SKM-1 treated with dmso at 0.1 percent for 144 hours (cell line): ENCODE results near the gene TERF2IP.

ENCODE experiments used
- DNase-seq: peaks from one replicate; lab custom pipeline; 2025; ENCODE audit not compliant: unreplicated experiment; lab: John Stamatoyannopoulos, UW

The TERF2IP gene

GRCh38 chr16:75635036-75635435 lies 12.5 kb upstream of the TERF2IP start:
- no peak for DNase-seq

DNA sequence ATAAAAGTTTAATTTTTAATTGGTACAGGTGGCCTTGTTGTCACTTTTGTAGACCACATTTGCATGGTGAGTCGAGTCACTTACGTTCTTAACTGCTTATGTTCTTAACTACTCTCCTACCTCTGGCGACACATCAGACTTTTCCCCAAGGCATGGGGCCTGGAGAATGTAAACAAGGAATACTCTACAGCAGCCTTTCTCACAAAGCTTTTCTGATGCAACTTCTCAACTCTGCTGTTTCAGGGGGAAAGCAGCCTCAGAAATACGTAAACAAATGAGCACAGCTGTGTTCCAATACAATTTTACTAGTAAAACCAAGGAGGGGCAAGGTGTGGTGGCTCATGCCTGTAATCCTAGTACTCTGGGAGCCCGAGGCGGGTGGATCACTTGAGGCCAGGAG lies 7.0 kb upstream of the TERF2IP start:
- no peak for DNase-seq

- DNase-seq, result no peak
Observed at GRCh38 chr16:75644240-75645012, 3.1 kb upstream of the TERF2IP start.

- DNase-seq, result no peak
Observed at GRCh38 chr16:75647112-75647491, 471 bp upstream of the TERF2IP start.

GRCh38 chr16:75648265-75649076 lies 898 bp downstream of the TERF2IP start:
- peak; percentile 34 for DNase-seq

DNA sequence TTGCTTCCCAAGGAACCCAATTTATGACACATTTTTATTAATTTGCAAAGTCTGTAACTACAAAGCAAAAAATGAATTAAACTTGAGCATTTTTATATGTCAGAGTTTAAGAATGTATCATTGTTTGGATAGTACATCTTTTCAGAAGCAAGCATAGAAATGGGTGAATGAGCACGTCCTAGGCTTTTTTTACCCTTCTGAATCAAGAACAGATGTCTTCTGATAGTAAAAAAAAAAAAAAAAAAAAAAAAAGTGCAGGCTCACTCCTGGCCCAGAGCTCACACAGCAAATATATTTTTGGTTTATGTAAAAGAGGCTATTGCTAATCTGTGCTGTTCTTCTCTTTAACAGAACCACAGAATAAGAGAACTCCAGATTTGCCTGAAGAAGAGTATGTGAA lies 6.3 kb downstream of the TERF2IP start:
- no peak for DNase-seq

DNA sequence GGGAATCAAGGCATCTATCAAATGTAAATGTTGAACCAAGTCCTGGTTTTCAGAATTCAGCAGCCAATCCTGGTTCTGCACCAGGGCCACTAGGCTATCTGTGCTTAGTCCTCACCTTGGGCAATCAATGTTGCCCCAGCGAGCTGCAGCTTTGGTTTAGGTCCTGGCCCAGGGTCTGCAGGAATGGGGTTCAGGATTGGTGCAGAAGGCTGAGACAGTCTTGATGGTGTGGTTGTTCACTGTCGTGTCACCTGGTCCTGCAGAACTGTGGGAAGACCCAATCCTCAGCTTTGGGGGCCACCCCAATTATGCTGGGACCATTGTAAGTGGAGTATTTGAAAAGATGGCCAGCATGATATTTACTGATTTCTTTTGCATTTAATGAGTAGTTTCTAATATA lies 10.6 kb downstream of the TERF2IP start:
- DNase-seq, result no peak

GRCh38 chr16:75660321-75660720 lies 12.7 kb downstream of the TERF2IP start:
- no peak for DNase-seq

DNA sequence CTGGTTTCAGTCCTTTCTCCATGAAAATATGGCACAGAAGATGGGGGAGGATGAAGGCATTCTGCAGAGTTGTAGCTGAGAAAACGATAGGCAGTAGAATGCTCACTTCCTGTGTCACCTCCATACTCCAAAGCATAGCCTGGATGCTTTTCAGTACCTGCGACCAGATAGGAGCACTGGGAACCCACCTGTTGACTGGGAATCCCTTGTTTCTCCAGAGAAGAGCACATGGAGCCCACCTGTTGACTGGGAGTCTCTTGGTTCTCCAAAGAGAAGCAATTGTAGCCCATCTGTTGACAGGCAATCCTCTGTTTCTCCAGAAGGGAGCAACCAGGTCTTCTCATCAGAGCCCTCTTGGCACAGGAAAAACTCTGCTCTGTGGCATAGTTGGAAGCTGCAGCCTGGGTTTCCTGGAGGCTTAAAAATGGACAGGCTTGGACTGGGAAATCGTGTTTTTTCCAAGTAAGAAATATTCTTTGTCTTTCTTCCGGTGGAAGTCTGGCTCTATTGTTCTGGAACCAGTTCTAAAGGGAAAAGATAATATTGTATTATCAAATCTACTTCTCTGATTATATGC lies 13.2 kb downstream of the TERF2IP start:
- DNase-seq, result no peak

DNA sequence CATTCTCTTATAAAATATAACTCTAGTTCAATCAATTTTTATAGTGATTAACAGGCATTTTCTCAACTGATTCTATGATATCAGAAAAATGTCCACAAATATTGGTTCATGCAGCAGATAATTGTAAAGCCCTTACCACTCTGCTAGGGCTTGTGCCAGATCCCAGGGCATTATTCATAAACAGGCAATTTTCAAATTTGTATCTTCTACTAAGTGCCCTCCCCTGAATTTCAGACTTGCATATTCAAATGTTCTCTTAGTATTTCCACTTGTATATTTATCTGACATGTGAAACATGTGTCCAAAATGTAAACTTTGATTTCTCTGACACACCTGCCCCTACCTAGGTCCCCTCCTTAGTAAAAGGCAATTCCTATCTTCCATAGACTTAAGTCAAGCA lies 19.9 kb downstream of the TERF2IP start:
- DNase-seq, result no peak

DNA sequence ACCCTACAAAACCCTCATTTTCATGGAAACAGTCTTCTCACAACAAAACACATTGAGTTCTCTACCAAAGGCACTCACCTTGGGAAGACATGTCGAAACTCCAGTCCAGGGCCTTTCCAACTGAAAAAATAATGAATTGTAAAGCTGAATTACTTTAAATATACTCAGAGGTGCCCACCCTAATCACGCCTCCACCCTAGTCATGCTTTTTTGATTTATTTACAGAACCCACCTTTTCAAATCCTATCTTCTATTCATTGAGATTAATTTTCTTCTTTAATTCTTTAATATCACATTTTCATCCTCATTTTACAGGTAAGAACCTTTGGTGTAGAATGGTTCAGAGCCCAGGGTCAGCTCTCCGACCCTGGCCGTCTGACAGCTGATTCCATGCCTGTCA lies 29.3 kb downstream of the TERF2IP start, which contains the start of gene CPHXL2:
Gene CPHXL2 (minus strand): TSS at position 101 of the 400 bp plus-strand sequence. CDS start 10 bp downstream, at position 91.
- DNase-seq, result no peak

DNA sequence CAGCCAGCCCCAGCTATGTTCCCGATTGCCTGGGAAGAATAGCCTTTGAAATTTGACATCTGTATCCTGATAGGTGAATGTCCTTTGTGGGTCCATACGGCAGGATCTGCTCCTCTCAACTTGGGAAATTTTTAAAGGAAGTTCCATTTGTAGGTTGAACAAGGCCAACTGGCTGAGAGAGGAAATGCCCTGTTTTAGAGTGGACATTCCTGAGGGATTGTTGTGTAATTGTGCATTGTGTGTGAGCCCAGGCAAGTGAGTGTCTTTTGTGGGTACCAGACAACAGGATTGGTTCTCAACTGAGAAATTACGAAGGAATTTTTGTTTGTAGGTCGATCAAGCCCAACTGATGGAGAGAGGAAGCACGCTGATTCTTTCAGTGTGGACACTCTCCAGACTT lies 31.8 kb downstream of the TERF2IP start:
- no peak for DNase-seq

DNA sequence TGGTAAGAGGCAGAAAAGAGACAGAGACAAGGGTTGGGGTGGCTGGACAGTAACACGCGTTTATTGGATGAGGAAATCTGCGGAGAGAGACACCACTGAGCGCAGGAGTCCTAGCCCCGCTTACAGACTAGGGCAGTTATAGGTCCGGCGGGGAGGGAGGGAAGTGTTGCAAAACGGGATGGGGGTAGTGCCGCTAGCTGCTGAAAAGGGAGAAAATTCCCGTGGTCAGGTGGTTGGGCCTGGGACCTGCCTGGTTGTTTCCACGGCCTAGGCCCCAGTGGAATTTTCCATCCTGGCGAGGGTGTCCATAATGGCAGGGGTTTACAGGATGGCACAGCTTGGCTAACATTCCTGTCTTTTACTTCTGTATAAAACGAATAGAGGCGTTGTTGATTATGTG lies 34.7 kb downstream of the TERF2IP start:
- DNase-seq, result no peak

DNA sequence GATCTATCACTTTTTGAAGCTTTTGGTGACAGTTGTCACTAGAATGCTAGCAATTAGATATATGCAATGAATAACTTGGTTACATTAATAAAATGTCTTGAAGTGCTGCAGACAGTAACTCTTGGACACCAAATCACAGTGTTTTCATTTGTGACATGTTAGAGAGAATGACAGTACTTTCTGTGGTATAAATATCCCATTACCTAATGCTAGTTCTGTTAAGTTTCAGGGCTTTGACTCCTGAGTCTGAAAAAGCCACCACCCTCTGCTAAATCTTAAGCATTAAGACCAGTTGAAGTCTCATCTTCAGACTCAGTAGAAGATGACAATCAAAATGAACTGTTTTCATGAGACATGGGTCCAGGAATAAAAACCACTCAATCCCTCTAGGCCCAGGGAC lies 39.8 kb downstream of the TERF2IP start:
- no peak for DNase-seq

- no peak for DNase-seq
Observed at GRCh38 chr16:75695708-75696107, 48.1 kb downstream of the TERF2IP start.

DNA sequence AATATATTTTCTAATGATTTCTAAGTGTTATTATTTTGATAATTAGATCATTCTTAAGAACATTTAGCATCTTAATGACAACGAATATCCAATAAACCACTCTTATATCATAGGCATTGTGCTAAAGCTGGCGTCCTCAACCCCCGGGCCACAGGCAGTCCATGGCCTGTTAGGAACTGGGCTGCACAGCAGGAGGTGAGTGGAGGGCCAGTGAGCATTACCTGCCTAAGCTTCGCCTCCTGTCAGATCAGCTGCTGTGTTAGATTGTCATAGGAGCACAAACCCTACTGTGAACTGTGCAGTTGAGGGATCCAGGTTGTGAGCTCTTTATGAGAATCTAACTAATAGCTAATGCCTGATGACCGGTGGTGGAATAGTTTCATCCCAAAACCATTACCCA lies 50.0 kb downstream of the TERF2IP start:
- DNase-seq, result no peak

- DNase-seq, result no peak
Observed at GRCh38 chr16:75701361-75701760, 53.8 kb downstream of the TERF2IP start, which contains the start of gene DUXB. Gene DUXB, minus strand, starts transcription at chr16:75701461. Its CDS starts 43 bp downstream, at chr16:75701418.

GRCh38 chr16:75702242-75702641 lies 54.7 kb downstream of the TERF2IP start:
- DNase-seq, result no peak

GRCh38 chr16:75703306-75703705 lies 55.7 kb downstream of the TERF2IP start:
- no peak for DNase-seq
